HG03354 (cell line): ENCODE data around the gene LTBP2.

ENCODE experiments used
- ATAC-seq: cut with Tn5 transposase; IDR thresholded peaks from one replicate; pipeline ENCODE4 v1.9.1; 2021; ENCODE audit warnings: mild to moderate bottlenecking; ENCODE audit not compliant: unreplicated experiment, poor library complexity, severe bottlenecking

Gene LTBP2

GRCh38 chr14:74563233-74563585 lies 48.8 kb downstream of the LTBP2 start:
- ATAC-seq = no peak

- ATAC-seq = no peak
Measured at GRCh38 chr14:74562515-74563232, 49.4 kb downstream of the LTBP2 start.

GRCh38 chr14:74558655-74559054 lies 53.4 kb downstream of the LTBP2 start:
- ATAC-seq = no peak

- no peak for ATAC-seq
Measured at GRCh38 chr14:74557691-74558090, 54.3 kb downstream of the LTBP2 start.

- ATAC-seq = no peak
Measured at GRCh38 chr14:74555476-74556050, 56.5 kb downstream of the LTBP2 start.

GRCh38 chr14:74554742-74555362 lies 57.2 kb downstream of the LTBP2 start:
- ATAC-seq = no peak

- no peak for ATAC-seq
Measured at GRCh38 chr14:74552623-74553022, 59.4 kb downstream of the LTBP2 start.

GRCh38 chr14:74551431-74552371 lies 60.3 kb downstream of the LTBP2 start:
- no peak for ATAC-seq

GRCh38 chr14:74551001-74551400 lies 61.0 kb downstream of the LTBP2 start:
- no peak for ATAC-seq

GRCh38 chr14:74550071-74550470 lies 62.0 kb downstream of the LTBP2 start:
- no peak for ATAC-seq

GRCh38 chr14:74549588-74549987 lies 62.4 kb downstream of the LTBP2 start:
- no peak for ATAC-seq

- no peak for ATAC-seq
Measured at GRCh38 chr14:74548881-74549280, 63.2 kb downstream of the LTBP2 start.

GRCh38 chr14:74547331-74547927 lies 64.6 kb downstream of the LTBP2 start:
- ATAC-seq = no peak

- ATAC-seq = no peak
Measured at GRCh38 chr14:74546416-74546815, 65.6 kb downstream of the LTBP2 start.

- ATAC-seq = no peak
Measured at GRCh38 chr14:74545386-74545785, 66.7 kb downstream of the LTBP2 start.

- no peak for ATAC-seq
Measured at GRCh38 chr14:74543771-74544438, 68.1 kb downstream of the LTBP2 start.

- no peak for ATAC-seq
Measured at GRCh38 chr14:74542056-74542685, 69.9 kb downstream of the LTBP2 start.

GRCh38 chr14:74541225-74541624 lies 70.8 kb downstream of the LTBP2 start:
- no peak for ATAC-seq

GRCh38 chr14:74539503-74539902 lies 72.5 kb downstream of the LTBP2 start:
- no peak for ATAC-seq
